ENCODE data around the gene PAGE2B.

DNA sequence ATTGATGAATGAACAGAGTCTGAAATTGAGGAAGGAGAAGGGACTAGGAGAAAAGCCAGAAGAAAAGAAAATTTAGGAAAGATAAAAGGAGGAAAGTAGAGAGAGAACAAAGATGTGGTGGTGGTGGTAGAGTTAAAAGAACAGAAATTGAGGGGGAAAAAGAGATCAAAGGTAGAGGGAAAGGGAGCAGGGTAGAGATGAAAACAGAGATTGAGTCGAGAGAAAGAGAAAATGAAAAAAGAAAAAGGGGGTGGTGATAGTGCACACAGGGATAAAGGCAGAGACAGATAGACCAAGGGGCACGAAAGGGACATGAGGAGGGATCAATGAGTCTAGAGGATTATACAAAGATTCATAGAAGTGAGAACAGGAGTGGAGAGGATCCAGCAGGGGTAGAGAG is 48.0 kb upstream of the PAGE2B start:
- TF ChIP-seq POLR2AphosphoS5 (IDR thresholded peaks at IDR 0.05; ENCODE audit: low read depth), result no peak
- TF ChIP-seq, protein P1, sequence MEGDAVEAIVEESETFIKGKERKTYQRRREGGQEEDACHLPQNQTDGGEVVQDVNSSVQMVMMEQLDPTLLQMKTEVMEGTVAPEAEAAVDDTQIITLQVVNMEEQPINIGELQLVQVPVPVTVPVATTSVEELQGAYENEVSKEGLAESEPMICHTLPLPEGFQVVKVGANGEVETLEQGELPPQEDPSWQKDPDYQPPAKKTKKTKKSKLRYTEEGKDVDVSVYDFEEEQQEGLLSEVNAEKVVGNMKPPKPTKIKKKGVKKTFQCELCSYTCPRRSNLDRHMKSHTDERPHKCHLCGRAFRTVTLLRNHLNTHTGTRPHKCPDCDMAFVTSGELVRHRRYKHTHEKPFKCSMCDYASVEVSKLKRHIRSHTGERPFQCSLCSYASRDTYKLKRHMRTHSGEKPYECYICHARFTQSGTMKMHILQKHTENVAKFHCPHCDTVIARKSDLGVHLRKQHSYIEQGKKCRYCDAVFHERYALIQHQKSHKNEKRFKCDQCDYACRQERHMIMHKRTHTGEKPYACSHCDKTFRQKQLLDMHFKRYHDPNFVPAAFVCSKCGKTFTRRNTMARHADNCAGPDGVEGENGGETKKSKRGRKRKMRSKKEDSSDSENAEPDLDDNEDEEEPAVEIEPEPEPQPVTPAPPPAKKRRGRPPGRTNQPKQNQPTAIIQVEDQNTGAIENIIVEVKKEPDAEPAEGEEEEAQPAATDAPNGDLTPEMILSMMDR (IDR thresholded peaks at IDR 0.05; ENCODE audit: insufficient read depth, low read length), result no peak
- TF ChIP-seq, protein P2, sequence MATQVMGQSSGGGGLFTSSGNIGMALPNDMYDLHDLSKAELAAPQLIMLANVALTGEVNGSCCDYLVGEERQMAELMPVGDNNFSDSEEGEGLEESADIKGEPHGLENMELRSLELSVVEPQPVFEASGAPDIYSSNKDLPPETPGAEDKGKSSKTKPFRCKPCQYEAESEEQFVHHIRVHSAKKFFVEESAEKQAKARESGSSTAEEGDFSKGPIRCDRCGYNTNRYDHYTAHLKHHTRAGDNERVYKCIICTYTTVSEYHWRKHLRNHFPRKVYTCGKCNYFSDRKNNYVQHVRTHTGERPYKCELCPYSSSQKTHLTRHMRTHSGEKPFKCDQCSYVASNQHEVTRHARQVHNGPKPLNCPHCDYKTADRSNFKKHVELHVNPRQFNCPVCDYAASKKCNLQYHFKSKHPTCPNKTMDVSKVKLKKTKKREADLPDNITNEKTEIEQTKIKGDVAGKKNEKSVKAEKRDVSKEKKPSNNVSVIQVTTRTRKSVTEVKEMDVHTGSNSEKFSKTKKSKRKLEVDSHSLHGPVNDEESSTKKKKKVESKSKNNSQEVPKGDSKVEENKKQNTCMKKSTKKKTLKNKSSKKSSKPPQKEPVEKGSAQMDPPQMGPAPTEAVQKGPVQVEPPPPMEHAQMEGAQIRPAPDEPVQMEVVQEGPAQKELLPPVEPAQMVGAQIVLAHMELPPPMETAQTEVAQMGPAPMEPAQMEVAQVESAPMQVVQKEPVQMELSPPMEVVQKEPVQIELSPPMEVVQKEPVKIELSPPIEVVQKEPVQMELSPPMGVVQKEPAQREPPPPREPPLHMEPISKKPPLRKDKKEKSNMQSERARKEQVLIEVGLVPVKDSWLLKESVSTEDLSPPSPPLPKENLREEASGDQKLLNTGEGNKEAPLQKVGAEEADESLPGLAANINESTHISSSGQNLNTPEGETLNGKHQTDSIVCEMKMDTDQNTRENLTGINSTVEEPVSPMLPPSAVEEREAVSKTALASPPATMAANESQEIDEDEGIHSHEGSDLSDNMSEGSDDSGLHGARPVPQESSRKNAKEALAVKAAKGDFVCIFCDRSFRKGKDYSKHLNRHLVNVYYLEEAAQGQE (IDR thresholded peaks at IDR 0.05; ENCODE audit: insufficient replicate concordance, low read depth), result no peak

All from HL-60 (cell line).